Hepatocyte (in vitro differentiated cells): ENCODE results near the gene PEMT.

Experiments
- CTCF ChIP-seq: fragments of 200-600 bp; sonication (generic); IDR thresholded peaks from 2 replicates; pipeline ENCODE4 v1.5.1; 2016; ENCODE audit warnings: antibody characterized with exemption, mild to moderate bottlenecking; ENCODE audit not compliant: poor library complexity
- EZH2 ChIP-seq: fragments of 200-600 bp; sonication (generic); IDR thresholded peaks from 2 replicates; pipeline ENCODE4 v1.6.1; 2016; ENCODE audit warnings: antibody characterized with exemption, mild to moderate bottlenecking, borderline replicate concordance
- EZH2phosphoT487 ChIP-seq: fragments of 200-600 bp; sonication (generic); IDR thresholded peaks from one replicate; pipeline ENCODE4 v1.6.1; 2018; ENCODE audit warnings: antibody characterized with exemption, mild to moderate bottlenecking, low read depth, moderate library complexity; ENCODE audit not compliant: unreplicated experiment, severe bottlenecking

- TF ChIP-seq CTCF (no peak), EZH2 (no peak), EZH2phosphoT487 (no peak)
Observed at GRCh38 chr17:17612085-17613022, 20.8 kb upstream of the PEMT start.
